Activated naive CD4-positive, alpha-beta T cell treated with Interleukin-2 at 50 U/mL for 16 hours (primary cell): ENCODE measurements around the gene COBL.

Experiments used
- DNase-seq: peaks from one replicate; pipeline ENCODE4 v3.0.0-alpha.2; 2020

Gene COBL

DNA sequence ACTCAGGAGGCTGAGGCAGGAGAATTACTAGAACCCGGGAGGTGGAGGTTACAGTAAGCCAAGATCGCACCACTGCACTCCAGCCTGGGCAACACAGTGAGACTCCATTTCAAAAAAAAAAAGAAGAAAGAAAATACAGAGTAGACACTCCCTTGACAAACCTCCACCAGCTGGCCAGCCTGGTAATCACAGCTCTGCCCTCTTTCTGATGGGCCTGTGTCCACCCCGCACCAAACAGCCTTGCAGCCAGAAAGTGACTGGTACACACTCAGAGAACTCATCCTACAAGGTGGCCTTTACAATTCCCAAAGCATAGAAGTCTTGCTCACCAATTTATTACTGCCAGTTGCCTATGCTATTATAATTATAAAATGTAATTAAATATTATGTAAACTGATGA, 66.6 kb downstream of the COBL start:
- no peak for DNase-seq

DNA sequence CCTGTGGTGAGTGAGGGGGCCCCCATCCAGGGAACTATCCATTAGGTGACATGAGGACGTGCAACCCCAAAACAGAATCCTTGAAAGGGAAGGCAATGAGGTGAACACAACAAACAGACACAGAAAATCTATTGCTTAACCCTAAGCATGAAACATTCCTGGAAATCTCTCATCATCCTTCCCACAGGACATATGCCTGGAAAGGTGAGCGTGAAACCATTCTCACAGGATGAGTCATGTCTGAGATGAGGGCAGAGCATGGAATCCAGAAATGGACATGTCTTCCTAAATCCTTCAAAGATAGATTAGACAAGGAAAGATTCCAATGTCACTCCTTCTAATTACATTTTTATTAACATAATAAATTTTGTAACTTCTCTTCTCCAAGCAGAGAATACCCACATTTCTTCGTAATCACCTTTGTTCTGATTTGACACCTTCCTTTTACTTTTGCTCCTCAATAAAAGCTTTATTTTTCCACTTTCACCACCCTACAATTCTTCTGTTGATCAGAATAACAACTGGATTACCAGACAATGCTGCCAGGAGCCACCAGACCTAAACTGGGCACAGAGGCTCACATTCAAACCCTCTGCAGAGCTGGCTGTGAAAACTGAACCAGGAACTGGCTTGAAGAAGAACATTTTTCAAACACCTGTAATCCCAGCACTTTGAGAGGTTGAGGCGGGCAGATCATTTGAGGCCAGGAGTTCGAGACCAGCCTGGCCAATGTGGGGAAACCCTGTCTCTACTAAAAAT, 67.2 kb downstream of the COBL start:
- DNase-seq, result no peak

DNA sequence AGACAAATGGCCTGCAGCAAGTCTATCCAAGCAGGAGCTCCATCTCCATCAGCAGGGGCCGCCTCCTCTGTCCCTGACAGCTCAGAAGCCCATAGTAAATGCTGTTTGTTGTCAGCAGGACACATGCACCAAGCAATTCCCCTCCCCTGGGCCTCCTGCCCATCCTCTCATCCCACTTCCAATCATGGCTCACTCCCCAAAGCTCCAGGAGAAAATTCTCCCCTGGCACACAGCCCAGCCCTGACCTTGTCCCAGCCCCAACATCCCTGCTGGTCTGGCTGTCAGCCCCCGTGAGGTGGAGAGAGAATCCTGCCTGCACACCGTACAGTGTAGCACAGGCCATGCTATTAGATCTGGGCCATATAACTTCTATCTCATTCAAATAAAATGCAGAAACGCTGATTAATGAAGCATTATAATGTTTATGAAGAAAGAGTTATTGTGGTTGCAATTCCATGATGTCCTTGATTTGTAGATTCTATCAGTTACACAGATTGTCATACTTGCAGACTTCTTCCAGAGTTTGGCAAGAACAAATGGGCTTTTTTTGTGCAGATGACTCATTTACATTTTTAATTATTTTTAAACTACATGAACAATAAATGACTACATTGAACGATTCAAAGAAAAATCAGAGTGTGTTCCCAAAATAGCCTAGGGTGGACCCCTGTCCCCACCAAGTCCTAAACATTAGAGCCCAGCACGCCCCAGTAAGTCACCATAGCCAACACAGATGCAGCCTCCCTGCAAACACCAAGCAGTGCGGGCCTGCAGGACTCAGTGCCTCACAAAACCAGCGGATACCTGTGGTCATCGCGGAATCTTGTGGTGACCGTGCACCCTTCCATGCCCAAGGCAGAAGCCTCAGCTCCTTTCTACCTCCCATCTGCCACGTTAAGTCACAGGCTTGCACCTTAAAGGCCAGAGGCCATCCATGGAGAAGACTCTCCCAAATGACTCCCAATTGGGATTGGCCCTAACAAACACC, 70.1 kb downstream of the COBL start:
- DNase-seq, result no peak

DNA sequence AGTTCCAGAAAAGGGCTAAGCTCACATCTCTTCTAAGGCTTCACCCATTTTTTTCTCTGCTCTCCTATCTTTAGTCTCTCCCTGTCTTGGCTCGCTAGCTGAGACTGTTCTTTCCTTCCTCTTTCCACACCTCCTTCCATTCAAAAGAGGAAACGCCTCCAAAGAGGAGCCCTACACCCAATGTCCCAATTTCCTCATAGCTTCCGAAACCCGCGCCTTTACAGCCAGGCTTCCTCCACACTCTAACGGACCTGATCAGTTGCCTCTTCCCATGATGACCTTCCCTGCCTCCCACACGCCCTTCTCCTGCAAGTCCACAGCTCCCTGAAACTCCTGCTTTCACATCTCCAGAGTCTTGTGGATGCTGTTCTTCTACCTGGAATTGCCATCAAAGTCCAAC, 71.7 kb downstream of the COBL start:
- no peak for DNase-seq

DNA sequence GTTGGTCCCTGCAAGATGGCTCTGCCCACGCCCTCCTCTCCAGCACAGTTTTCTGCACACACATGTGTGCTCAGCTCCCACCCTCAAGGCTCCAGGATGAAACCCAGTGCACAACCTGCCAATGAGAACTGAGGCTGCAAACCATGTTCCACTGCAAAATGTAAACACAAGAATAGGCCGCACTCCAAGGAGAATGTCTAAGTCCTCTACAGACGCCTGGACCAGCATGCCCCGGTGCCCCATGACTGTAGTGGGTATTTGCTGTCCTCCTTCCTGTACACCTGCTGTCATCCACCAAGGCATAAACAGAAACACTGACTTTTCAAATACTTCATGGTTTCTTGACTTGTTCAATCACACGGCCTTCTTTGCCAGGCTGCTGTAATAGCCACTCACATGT, 72.6 kb downstream of the COBL start:
- no peak for DNase-seq

DNA sequence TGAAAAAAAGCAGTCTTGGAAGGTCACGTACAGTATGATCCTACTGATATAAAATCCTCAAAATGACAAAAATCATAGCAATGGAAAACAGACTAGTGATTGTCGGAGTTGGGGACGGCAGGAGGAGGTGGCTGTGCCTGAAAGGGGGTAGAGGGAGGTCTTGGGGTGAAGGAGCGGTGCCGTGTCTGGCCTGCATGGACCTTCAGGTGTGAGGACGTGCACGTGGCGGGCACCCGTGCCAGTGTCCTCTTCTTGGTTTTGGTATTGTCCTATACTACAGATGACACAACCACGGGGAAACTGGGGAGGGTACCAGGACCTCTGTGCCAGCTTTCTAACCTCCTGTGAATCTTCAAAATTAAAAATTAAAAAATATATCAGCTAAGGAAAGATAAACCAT, 73.0 kb downstream of the COBL start:
- no peak for DNase-seq

DNA sequence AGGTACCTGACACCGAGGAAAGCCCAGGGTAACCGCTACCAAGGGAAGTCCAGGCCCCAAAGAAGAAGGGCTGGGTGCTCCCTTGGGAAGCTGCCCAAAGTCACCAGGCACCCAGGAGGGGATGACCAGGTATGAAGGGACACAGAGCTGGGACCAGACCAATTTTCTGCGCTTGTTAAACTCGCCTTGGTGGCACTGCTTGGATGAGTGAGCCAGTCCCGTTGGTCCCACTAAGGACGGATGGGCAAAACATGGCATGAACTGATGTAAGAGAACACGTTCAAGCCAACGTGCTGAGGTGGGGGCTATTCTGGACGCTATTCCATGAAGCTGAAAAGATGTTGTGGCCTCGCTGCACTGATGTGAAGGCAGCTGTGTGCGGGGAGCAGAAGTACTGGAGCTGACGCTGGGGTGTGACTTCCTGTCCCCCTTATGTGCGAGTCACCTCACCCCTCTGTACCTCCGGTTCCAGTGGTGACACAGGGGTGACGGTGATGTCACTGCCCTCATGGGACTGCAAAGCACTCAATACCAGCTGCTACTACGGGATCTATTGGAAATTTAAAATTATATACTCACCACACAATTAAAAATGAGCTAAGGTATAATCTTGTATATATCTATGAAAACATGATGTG, 73.6 kb downstream of the COBL start:
- DNase-seq, result no peak

DNA sequence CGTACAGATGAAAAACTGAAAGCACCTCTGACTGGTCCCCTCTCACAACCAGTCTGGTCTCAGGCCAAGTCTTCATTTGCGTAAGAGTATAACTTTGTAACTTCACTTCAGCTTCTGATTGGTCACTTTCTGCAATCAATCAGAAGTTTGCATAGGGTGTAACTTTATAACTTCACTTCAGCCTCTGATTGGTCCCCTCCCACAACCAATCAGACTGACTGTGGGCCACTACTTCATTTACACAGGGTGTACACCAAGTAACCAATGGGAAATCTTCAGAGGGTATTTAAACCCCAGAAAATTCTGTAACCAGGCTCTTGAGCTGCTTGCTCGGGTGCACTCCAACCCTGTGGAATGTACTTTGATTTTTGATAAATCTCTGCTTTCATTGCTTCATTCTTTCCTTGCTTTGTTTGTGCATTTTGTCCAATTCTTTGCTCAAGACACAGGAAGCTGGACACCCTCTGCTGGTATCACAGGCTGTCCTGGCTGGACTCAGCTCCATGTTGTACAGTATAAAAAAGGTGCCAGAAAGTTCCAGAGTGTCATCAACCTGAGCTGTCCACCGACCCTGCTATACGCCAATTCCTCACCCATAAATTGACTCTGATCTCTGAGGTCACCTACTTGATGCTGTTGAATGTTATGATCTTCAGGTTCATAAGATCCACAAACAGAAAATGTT, 74.5 kb downstream of the COBL start:
- no peak for DNase-seq

DNA sequence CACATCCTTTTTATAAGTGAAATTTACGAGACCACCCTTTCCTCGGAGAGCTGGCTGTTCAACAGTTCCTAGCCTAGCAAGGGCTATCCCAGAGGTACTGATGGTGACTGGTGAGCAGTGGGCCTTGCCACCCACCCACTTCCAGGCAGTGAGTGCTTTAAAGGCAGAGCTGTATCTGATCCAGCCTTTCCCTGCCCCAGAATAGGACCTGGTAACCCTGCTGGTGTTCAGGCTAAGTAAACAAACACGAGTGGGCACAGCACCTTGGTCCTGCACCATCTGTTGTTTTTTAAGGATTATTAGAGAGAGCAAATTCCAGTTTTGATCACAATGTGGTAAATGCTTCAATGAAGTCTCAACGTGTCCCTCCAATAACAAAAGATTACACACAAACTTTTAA, 75.7 kb downstream of the COBL start:
- DNase-seq, result no peak

DNA sequence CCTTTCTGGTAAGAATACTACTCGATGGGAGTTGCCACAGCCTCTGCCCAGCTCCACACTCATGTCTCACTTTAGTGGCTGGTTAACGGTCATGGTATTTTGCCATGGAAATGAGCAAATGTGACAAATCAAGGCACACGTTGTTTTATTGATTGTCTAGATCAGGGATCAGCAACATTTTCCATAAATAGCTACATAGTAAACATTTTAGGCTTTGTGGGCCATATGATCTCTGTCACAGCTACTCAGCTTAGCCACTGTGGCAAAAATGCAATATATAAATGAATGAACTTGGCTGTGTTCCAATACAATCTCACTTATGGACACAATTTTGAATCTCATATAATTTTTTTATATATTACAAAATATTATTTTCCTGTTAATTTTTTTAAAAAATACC, 76.9 kb downstream of the COBL start:
- no peak for DNase-seq

DNA sequence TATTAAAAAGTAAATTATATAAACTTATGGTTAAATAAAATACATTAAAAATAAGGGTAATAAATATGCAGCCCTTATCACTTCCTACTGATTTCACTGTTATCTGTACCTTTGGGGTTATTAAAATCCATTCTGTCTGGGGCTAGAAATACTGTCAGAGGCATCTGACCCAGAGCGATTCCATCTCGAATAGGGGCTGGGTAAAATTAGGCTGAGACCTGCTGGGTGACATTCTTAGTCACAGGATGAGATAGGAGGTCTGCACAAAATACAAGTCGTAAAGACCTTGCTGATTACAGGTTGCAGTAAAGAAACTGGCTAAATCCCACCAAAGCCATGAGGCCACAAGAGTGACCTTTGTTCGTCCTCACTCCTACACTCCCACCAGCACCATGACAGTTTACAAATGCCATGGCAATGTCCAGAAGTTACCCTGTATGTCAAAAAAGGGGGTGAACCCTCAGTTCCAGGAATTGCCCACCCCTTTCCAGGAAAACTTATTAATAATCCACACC, 77.6 kb downstream of the COBL start:
- no peak for DNase-seq

DNA sequence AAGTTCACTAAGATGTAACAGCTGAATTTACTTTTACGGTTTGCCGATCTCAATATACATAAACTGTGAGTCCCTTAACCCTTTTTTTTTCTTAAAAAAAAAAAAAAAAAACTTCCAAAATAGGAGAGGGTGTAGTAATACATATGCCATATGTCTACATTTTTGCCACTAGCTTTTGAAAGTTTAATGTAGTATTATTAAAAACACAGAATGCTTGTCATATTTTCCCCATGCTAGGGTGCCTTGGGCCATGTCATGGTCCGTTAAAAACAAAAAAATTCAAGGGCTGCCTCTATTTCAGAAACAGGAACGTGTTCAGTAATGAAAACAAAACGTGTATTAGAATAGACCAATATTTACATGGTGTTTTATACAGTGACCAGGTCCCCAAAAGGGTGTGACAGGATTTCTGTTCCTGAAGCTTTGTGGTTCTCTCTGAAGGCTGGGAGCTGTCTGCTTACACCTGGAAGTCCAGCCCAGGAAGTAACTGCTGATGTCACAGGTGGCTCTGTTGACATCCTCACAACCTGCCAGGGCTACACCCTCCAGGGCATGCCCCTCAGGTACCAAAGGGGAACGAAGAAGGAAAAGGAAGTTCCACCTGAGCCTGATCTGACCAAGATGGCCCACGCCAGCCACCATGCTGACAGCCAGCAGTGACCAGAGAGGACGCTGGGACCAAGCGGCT, 79.0 kb downstream of the COBL start:
- no peak for DNase-seq

DNA sequence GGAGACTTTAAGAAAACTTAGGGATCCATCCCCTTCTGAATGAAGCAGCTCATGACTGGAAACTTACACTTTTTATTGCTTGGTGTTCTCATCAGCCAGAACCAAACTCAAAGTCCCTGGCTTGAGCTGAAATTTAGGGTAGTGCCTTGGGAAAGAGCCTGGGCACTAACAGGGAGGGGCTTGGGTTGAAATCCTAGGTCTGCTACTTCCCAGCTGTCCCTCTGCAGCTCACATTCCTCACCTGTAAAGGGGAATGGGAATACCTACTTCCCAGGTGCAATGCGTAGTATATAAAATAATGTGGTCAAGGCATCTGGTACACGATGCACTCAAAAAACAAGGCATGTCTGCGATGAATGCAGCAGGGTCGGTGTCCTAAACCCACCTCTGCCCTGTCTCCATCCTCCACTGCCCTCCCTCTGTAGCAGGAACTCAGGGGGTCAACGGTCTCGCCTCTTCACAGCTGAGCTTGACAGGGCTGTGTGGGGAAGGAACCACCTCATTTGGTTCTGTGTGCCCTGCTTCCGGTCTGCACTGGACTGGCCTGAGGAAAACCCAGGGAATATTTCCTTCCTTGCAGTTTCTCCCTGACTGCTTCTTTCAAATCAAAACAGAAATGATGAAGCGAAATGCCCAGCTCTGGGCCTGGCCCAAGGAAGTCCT, 80.0 kb downstream of the COBL start:
- DNase-seq, result no peak

DNA sequence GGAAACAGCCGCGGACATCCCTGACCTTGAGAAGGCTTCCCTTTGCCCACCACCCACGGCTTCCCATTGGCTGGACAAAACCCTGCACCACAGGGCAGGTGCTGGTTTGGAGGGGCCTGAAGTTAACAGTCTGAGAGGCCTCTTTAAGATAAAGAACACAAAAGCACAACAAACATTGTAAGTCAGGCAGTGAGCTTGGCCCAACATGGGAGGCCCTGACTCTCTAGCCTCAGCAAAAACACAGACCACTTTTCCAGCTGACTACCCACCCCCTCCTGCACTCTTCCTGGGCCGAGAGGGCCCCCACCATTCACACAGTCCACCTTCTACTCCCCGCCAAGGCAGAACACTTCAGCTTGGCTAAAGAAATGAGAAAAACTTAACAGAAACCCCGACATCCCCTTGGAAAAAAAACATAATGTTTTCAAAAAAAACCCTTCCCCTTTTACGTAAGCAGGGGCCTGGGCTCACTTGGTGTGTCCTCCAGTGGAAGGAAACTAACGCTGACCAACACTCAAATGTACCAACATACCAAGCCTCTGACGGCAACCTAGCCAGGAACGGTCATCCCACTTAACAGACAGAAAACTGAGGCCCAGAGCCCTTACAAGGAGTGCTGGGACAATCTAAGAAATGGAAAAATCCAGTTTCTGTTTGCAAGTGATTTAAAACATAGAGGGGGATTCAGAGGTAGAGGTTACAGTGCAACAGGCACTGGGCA, 80.9 kb downstream of the COBL start:
- no peak for DNase-seq

DNA sequence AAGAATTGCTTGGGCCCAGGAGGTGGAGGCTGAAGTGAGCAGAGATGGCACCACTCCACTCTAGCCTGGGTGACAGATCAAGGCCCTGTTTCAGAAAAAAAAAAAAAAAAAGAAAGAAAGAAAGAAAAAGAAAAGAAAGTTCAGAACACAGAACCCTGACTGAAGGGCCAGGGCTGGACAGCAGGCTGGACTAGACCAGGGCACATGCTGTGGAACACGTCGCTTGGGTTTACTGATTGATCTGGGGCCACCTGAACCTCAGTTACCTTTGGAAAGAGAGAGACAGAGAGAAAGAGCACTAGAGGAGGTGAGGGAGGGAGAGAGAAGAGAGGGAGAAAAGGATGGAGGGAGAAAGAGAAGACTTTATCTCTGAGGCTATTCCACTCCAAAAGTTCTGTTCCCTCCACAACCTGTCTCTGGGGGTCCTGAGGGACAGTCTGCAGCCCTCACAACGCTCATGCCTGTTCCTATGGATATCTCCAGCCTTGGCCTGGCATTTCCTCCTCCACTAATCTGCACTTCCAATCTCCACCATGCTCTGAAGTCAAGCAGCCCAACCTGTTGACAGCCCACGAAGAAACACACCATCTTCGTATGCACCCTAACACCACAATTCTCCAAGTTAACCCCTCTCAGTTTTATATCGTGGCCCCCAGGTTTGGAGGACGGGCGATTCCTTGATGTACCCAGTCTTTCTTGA, 81.8 kb downstream of the COBL start:
- no peak for DNase-seq

DNA sequence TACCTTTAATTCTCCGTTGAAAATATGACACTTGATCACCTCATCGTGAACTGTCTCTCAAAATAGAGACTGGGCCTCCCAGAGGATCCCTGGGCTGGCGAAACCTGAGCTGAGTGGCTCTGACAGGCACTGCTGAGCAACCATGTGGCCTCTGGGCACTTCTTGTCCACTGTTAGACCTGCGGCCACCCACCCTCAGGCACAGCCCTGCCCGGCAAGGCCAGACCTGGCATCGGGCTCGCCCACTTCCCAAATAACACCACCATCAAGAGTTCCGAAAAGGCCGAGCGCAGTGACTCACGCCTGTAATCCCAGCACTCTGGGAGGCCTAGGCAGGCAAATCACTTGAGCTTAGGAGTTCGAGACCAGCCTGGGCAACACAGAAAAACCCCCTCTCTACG, 82.5 kb downstream of the COBL start:
- no peak for DNase-seq

DNA sequence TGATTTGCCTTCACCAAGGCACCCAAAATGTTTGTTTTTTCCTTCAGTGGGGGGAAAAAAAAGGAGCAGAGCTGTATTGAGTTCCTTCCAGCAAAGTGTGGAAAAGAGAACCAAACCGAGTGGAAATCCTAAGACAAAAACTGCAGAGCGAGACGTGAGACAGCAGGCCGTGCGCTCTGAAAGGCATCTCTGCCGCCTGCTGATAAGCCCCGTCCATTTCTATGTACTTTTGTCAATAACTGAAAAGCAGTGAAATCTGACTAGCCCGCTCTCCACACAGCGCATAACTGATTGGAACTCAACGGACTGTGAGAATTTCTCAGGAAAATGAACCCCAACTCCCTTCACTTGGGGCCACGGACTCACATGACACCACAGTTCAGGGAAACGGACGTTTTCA, 83.2 kb downstream of the COBL start:
- DNase-seq, result no peak

DNA sequence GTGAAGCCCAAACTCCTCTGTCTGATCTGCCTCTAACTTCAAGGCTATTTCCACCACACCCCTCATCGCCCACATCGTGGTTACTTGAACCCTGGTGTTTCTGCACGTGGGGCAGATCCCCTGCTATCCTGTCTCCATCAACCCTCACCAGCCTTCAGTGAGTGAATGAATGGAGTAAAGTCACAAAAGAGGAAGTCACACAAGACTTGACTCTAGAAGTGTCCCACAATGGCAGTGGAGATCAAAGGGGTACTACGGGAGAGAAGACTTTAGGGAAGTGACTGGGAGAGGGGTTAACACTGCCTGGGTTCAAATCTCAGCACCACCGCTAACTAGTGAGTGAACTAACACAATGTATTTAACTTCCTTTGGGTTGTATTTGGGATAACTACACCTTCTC, 85.9 kb downstream of the COBL start:
- DNase-seq, result no peak

DNA sequence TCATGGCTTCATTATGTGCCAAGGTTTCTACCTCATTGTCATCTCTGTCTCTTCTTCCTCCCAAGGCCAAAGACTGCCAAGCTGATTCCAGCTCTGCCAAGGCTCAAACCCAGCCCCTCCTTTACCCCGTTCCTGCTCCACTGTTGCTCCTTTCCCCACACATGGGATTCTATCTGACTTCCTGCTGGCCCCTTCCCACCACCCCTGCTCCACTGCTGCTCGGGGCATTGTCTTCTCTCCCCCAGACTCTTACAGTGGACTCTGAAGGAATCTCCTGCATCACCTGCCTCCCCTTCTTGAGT, 86.3 kb downstream of the COBL start:
- DNase-seq, result no peak

DNA sequence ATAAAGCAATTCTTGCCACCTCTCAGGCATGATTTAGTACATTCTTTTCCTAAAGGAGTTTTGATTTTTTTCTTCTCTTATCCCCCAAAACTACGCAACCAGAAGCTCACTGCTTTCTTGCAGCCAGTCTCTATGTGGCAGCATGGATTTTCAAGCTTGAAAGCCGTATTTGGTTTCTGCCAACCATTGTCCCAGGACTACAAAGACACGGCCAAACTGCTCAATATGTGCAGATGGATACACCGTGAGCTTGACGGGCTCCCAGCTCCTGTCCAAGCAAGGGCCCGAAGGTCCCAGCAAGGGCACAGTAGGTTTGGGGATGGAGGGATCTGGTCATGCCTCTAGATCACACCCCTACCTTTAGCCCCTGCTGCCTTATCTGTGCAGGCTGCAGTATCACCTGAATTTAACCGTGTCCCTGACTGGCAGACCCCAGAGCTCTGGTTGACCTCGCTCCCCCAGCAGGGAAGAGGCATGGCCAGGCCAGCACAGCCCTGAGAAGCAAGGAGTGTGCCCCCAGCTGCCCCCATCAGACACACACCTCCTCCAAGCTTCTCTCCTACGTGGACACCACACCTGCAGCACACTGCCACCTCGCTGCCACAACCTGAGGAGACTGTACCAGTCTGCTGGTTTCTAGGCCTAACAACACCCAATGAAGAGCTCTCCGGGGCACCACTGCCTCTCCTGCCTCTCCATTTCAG, 86.8 kb downstream of the COBL start:
- no peak for DNase-seq
